ENCODE results near the gene MTFR2. TPM values are rescaled to one million over a fixed set of nuclear protein-coding genes. Genes with fewer than 3 reads are reported as not detected.

Gene MTFR2
- total and polyA plus RNA-seq, 2 experiments from 2014 or later = 7.4 to 13.5 TPM

- Mint-ChIP-seq H3K9me3 (no peaks in the 10 kb centered on the region), H3K4me1 (peaks cover 14% of the 10 kb centered on the region; the same call in 2 of the 3 replicates), H3K27me3 (ENCODE audit: insufficient read depth, low read depth, poor library complexity) (peaks cover 8% of the 10 kb centered on the region), H3K4me3 (peak overlapping the region; percentile 98), H3K27ac (no peak overlapping the region), H3K36me3 (ENCODE audit: low read depth) (no peaks in the 10 kb centered on the region)
- DNase-seq (ENCODE audit: low spot score) (no peak), ATAC-seq (no peak)
- Histone ChIP-seq H3K36me3 (ENCODE audit: insufficient read depth) (no peaks in the 10 kb centered on the region; the same call in 1 of the 2 replicates), H3K4me2 (peak overlapping the region; percentile 78), H4K20me1 (replicated peaks; ENCODE audit: insufficient read depth) (no peaks in the 10 kb centered on the region; the same call in 1 of the 2 replicates), H3K9me2 (ENCODE audit: insufficient read depth) (no peaks in the 10 kb centered on the region), H3K79me2 (replicated peaks; ENCODE audit: insufficient read depth) (peaks cover 12% of the 10 kb centered on the region), H2AFZ (no peak overlapping the region), H3K4me3 (peak overlapping the region; percentile 61; the same call in 1 of the 2 replicates), H3K27me3 (ENCODE audit: insufficient read depth) (no peaks in the 10 kb centered on the region), H3K27ac (ENCODE audit: low read depth) (no peak overlapping the region), H3F3A (replicated peaks; ENCODE audit: low read depth) (no peaks in the 10 kb centered on the region), H3K4me1 (ENCODE audit: insufficient read depth) (no peaks in the 10 kb centered on the region)
- TF ChIP-seq ETS1 (IDR thresholded peaks at IDR 0.05) (no peak), EZH2phosphoT487 (IDR thresholded peaks at IDR 0.05; ENCODE audit: unreplicated experiment) (no peak), CTCF (conservative IDR thresholded peaks at IDR 0.05; ENCODE audit: low read depth in 2 of 2) (no peak)
These were observed 1.3 kb upstream of the MTFR2 start for GRCh38 chr6:136251394-136251793.

GRCh38 chr6:136250686-136251008 lies 536 bp upstream of the MTFR2 start:
- Histone ChIP-seq H3K36me3 (ENCODE audit: insufficient read depth) (no peaks in the 10 kb centered on the region; the same call in 1 of the 2 replicates), H3K4me3 (peak overlapping the region; percentile 61), H3K9me2 (ENCODE audit: insufficient read depth) (no peaks in the 10 kb centered on the region), H3K4me2 (peak overlapping the region; percentile 78), H3K27ac (ENCODE audit: low read depth) (no peak overlapping the region), H3K27me3 (ENCODE audit: insufficient read depth) (no peaks in the 10 kb centered on the region), H3K4me1 (ENCODE audit: insufficient read depth) (no peaks in the 10 kb centered on the region), H2AFZ (peak overlapping the region; percentile 56; the same call in 1 of the 2 replicates), H3F3A (replicated peaks; ENCODE audit: low read depth) (no peaks in the 10 kb centered on the region), H4K20me1 (replicated peaks; ENCODE audit: insufficient read depth) (no peaks in the 10 kb centered on the region), H3K79me2 (replicated peaks; ENCODE audit: insufficient read depth) (peaks cover 12% of the 10 kb centered on the region)
- TF ChIP-seq ZNF331 (CRISPR knock-in tag; IDR thresholded peaks at IDR 0.05; ENCODE audit: low read depth) (no peak), EZH2 (IDR thresholded peaks at IDR 0.05; ENCODE audit: low read depth, unreplicated experiment) (no peak)
- H3K27ac Mint-ChIP-seq = no peak overlapping the region; the same call in 1 of the 2 replicates
- H3K4me3 Mint-ChIP-seq = peak overlapping the region; percentile 98
- peaks cover 8% of the 10 kb centered on the region for H3K27me3 Mint-ChIP-seq (ENCODE audit: insufficient read depth, low read depth, poor library complexity)
- no peaks in the 10 kb centered on the region for H3K36me3 Mint-ChIP-seq (ENCODE audit: low read depth)
- DNase-seq (ENCODE audit: low spot score) (no peak), ATAC-seq (peak; percentile 3; the same call in 2 of the 3 replicates)
- no peaks in the 10 kb centered on the region for H3K9me3 Mint-ChIP-seq
- H3K4me1 Mint-ChIP-seq = peaks cover 14% of the 10 kb centered on the region; the same call in 2 of the 3 replicates

GRCh38 chr6:136249336-136249735 lies 775 bp downstream of the MTFR2 start:
- H3K4me1 Mint-ChIP-seq = peaks cover 14% of the 10 kb centered on the region; the same call in 2 of the 3 replicates
- no peaks in the 10 kb centered on the region for H3K4me1 ChIP-seq (ENCODE audit: insufficient read depth)
- H4K20me1 ChIP-seq (replicated peaks; ENCODE audit: insufficient read depth) = no peaks in the 10 kb centered on the region
- H2AFZ ChIP-seq = peak overlapping the region; percentile 50; the same call in 1 of the 2 replicates
- peak overlapping the region; percentile 89 for H3K4me2 ChIP-seq
- TF ChIP-seq STAT1 (IDR thresholded peaks at IDR 0.05; ENCODE audit: unreplicated experiment) (no peak), EZH2phosphoT487 (IDR thresholded peaks at IDR 0.05; ENCODE audit: unreplicated experiment) (no peak), ZNF114 (CRISPR knock-in tag; IDR thresholded peaks at IDR 0.05) (no peak), REST (IDR thresholded peaks at IDR 0.05; ENCODE audit: unreplicated experiment) (no peak), ETS1 (IDR thresholded peaks at IDR 0.05) (no peak), CREB1 (CRISPR knock-in tag; IDR thresholded peaks at IDR 0.05; ENCODE audit: low read depth) (no peak), EZH2 (IDR thresholded peaks at IDR 0.05; ENCODE audit: low read depth, unreplicated experiment) (no peak)
- H3K36me3 Mint-ChIP-seq (ENCODE audit: low read depth) = peaks cover 2% of the 10 kb centered on the region; the same call in 1 of the 3 replicates
- ATAC-seq = no peak
- H3K4me3 ChIP-seq = peak overlapping the region; percentile 61
- H3K27ac ChIP-seq (ENCODE audit: low read depth) = no peak overlapping the region
- peak; percentile 22 for DNase-seq (ENCODE audit: low spot score)
- no peaks in the 10 kb centered on the region for H3F3A ChIP-seq (replicated peaks; ENCODE audit: low read depth)
- peaks cover 8% of the 10 kb centered on the region for H3K27me3 Mint-ChIP-seq (ENCODE audit: insufficient read depth, low read depth, poor library complexity)
- H3K79me2 ChIP-seq (replicated peaks; ENCODE audit: insufficient read depth) = peaks cover 12% of the 10 kb centered on the region
- no peaks in the 10 kb centered on the region for H3K9me3 Mint-ChIP-seq
- H3K27me3 ChIP-seq (ENCODE audit: insufficient read depth) = no peaks in the 10 kb centered on the region
- peak overlapping the region; percentile 98 for H3K4me3 Mint-ChIP-seq
- H3K27ac Mint-ChIP-seq = peak overlapping the region; percentile 91
- no peaks in the 10 kb centered on the region for H3K9me2 ChIP-seq (ENCODE audit: insufficient read depth)
- H3K36me3 ChIP-seq (ENCODE audit: insufficient read depth) = no peaks in the 10 kb centered on the region; the same call in 1 of the 2 replicates
